Liver (tissue), 9 donors: ENCODE data around the gene C1orf53. TPM values are rescaled to one million over a fixed set of nuclear protein-coding genes. Genes with fewer than 3 reads are reported as not detected.

Source experiments
- DNase-seq: peaks from one replicate; pipeline ENCODE4 v3.0.0-alpha.2; 2017; ENCODE audit warnings: low spot score
- H3K27ac ChIP-seq, 2 donors: one replicate each; pipeline ENCODE4 v1.7.0; 2013; ENCODE audit warnings: inconsistent platforms in 2 of 2, low read length in 2 of 2, control low read depth in 1 of 2, low read depth in 1 of 2, mild to moderate bottlenecking in 1 of 2
- H3K27me3 ChIP-seq, 4 donors: one replicate each; pipeline versions ENCODE4 v1.6.1 to v1.7.0; 2013; ENCODE audit warnings: low read length in 3 of 4, inconsistent platforms in 1 of 4, mild to moderate bottlenecking in 1 of 4, moderate library complexity in 1 of 4; ENCODE audit not compliant: control insufficient read depth in 4 of 4, insufficient read depth in 4 of 4
- H3K36me3 ChIP-seq, 4 donors: one replicate each; pipeline versions ENCODE4 v1.6.1 to v1.7.0; 2013; ENCODE audit warnings: low read length in 3 of 4, mild to moderate bottlenecking in 3 of 4, low read depth in 1 of 4, moderate library complexity in 1 of 4; ENCODE audit not compliant: control insufficient read depth in 4 of 4, insufficient read depth in 3 of 4
- H3K4me1 ChIP-seq, 4 donors: one replicate each; pipeline versions ENCODE4 v1.6.1 to v1.7.0; 2013; ENCODE audit warnings: low read length in 3 of 4, mild to moderate bottlenecking in 3 of 4, moderate library complexity in 1 of 4; ENCODE audit not compliant: control insufficient read depth in 4 of 4, insufficient read depth in 4 of 4
- H3K4me3 ChIP-seq, 3 donors: one replicate each; pipeline versions ENCODE4 v1.6.1 to v1.7.0; 2013; ENCODE audit warnings: low read length in 3 of 3, control low read depth in 1 of 3, low read depth in 1 of 3, mild to moderate bottlenecking in 1 of 3
- H3K9ac ChIP-seq, 2 donors: one replicate each; pipeline ENCODE4 v1.7.0; 2013; ENCODE audit warnings: low read length in 2 of 2, mild to moderate bottlenecking in 2 of 2, moderate library complexity in 2 of 2, control low read depth in 1 of 2, low read depth in 1 of 2
- H3K9me3 ChIP-seq, 4 donors: one replicate each; pipeline versions ENCODE4 v1.6.1 to v1.7.0; 2013; ENCODE audit warnings: low read length in 3 of 4; ENCODE audit not compliant: control insufficient read depth in 4 of 4
- EGR1 ChIP-seq, 2 donors: IDR thresholded peaks; 2 replicates each; pipeline ENCODE4 v1.6.1; 2016 to 2018; ENCODE audit warnings: antibody characterized with exemption in 2 of 2, low read depth in 2 of 2
- FOXA1 ChIP-seq: IDR thresholded peaks from 2 replicates; pipeline ENCODE4 v1.6.1; 2016; ENCODE audit warnings: antibody characterized with exemption
- FOXA2 ChIP-seq: IDR thresholded peaks from 2 replicates; pipeline ENCODE4 v1.6.1; 2016; ENCODE audit warnings: antibody characterized with exemption
- GABPA ChIP-seq, 2 donors: IDR thresholded peaks in 1 of 2; conservative IDR thresholded peaks in 1 of 2; 2 replicates each; pipeline ENCODE4 v1.6.1; 2016; ENCODE audit warnings: antibody characterized with exemption in 2 of 2, mild to moderate bottlenecking in 1 of 2, moderate library complexity in 1 of 2
- HNF4A ChIP-seq, 2 donors: conservative IDR thresholded peaks; 2 replicates each; pipeline ENCODE4 v1.6.1; 2016; ENCODE audit warnings: antibody characterized with exemption in 2 of 2, mild to moderate bottlenecking in 2 of 2
- HNF4G ChIP-seq: IDR thresholded peaks from 2 replicates; pipeline ENCODE4 v1.6.1; 2016; ENCODE audit warnings: antibody characterized with exemption
- JUND ChIP-seq, 2 donors: IDR thresholded peaks; 2 replicates each; pipeline ENCODE4 v1.6.1; 2016; ENCODE audit warnings: antibody characterized with exemption in 2 of 2
- NR2F2 ChIP-seq: IDR thresholded peaks from 2 replicates; pipeline ENCODE4 v1.6.1; 2016; ENCODE audit warnings: antibody characterized with exemption
- RAD21 ChIP-seq, 2 donors: IDR thresholded peaks; 2 replicates each; pipeline ENCODE4 v1.6.1; 2016; ENCODE audit warnings: antibody characterized with exemption in 2 of 2, mild to moderate bottlenecking in 2 of 2
- RXRA ChIP-seq, 2 donors: IDR thresholded peaks; 2 replicates each; pipeline ENCODE4 v1.6.1; 2017 to 2018; ENCODE audit warnings: antibody characterized with exemption in 2 of 2, mild to moderate bottlenecking in 1 of 2
- SP1 ChIP-seq: IDR thresholded peaks from 2 replicates; pipeline ENCODE4 v1.6.1; 2018; ENCODE audit warnings: antibody characterized with exemption, mild to moderate bottlenecking
- TAF1 ChIP-seq: conservative IDR thresholded peaks from 2 replicates; pipeline ENCODE4 v1.6.1; 2016; ENCODE audit warnings: antibody characterized with exemption, mild to moderate bottlenecking
- YY1 ChIP-seq: IDR thresholded peaks from 2 replicates; pipeline ENCODE4 v1.6.1; 2016; ENCODE audit warnings: antibody characterized with exemption, mild to moderate bottlenecking
- ZBTB33 ChIP-seq: IDR thresholded peaks from 2 replicates; pipeline ENCODE4 v1.6.1; 2016; ENCODE audit warnings: antibody characterized with exemption
- WGBS: extraction: QIAGEN DNeasy Blood & Tissue Kit; methylation state at CpG from one replicate; pipeline ENCODE4 v1.1.7; 2013; 5-methylcytosine and 5-hydroxymethylcytosine counted together
- polyA plus RNA-seq, 2 donors: library from polyadenylated mRNA; stranded (reverse) in 1 of 2; unstranded in 1 of 2; fragments of 200-250 nt in 1 of 2; fragments of >200 nt in 1 of 2; fragmentation: Nextera tagmentation in 1 of 2; extraction: Ambion mirVana in 1 of 2; gene quantifications; one replicate each; pipeline versions ENCODE4 v1.2.1 to v1.2.3, GENCODE V29; 2013 to 2015
- total RNA-seq, 2 donors: library from RNA; depleted of rRNA; stranded (reverse); fragments of >200 nt; gene quantifications; one replicate each; pipeline ENCODE4 v1.2.3, GENCODE V29; 2014
- TF ChIP-seq, protein P1 (sequence below): IDR thresholded peaks from 2 replicates; pipeline ENCODE4 v1.6.1; 2016; ENCODE audit warnings: antibody characterized with exemption, mild to moderate bottlenecking
- TF ChIP-seq, protein P2 (sequence below): IDR thresholded peaks from 2 replicates; pipeline ENCODE4 v1.6.1; 2016; ENCODE audit warnings: antibody characterized with exemption
- TF ChIP-seq, protein P3 (sequence below): fragments of 150-350 bp; IDR thresholded peaks from 2 replicates; pipeline ENCODE4 v1.5.1; 2017; ENCODE audit warnings: improper control_type of control experiment, low read depth, low read length; ENCODE audit not compliant: missing input control
- donor health status: healthy.
- donor health status: healthy.
- donor health status: healthy.
- donor health status: healthy.
- donor health status: healthy.

The C1orf53 gene
- total and polyA plus RNA-seq, 4 donors = 5.5 to 20.5 (median 9.5) TPM

GRCh38 chr1:197954718-197955418 is 52.4 kb downstream of the C1orf53 start:
- no peak for TF ChIP-seq EGR1 (IDR thresholded peaks at IDR 0.05; ENCODE audit: low read depth in 2 of 2)
- peak; percentile 85 to 88 for TF ChIP-seq HNF4A (conservative IDR thresholded peaks at IDR 0.05)
- TF ChIP-seq HNF4G = peak; percentile 42
- TF ChIP-seq RXRA (IDR thresholded peaks at IDR 0.05) = peak; percentile 25
- TF ChIP-seq NR2F2 = no peak
- no peak for TF ChIP-seq JUND (IDR thresholded peaks at IDR 0.05)
- no peak for TF ChIP-seq YY1
- TF ChIP-seq RAD21 (IDR thresholded peaks at IDR 0.05) = peak in 1 of 2 donors; percentile 27
- TF ChIP-seq, protein P1, sequence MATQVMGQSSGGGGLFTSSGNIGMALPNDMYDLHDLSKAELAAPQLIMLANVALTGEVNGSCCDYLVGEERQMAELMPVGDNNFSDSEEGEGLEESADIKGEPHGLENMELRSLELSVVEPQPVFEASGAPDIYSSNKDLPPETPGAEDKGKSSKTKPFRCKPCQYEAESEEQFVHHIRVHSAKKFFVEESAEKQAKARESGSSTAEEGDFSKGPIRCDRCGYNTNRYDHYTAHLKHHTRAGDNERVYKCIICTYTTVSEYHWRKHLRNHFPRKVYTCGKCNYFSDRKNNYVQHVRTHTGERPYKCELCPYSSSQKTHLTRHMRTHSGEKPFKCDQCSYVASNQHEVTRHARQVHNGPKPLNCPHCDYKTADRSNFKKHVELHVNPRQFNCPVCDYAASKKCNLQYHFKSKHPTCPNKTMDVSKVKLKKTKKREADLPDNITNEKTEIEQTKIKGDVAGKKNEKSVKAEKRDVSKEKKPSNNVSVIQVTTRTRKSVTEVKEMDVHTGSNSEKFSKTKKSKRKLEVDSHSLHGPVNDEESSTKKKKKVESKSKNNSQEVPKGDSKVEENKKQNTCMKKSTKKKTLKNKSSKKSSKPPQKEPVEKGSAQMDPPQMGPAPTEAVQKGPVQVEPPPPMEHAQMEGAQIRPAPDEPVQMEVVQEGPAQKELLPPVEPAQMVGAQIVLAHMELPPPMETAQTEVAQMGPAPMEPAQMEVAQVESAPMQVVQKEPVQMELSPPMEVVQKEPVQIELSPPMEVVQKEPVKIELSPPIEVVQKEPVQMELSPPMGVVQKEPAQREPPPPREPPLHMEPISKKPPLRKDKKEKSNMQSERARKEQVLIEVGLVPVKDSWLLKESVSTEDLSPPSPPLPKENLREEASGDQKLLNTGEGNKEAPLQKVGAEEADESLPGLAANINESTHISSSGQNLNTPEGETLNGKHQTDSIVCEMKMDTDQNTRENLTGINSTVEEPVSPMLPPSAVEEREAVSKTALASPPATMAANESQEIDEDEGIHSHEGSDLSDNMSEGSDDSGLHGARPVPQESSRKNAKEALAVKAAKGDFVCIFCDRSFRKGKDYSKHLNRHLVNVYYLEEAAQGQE = no peak
- peak; percentile 55 for TF ChIP-seq FOXA2
- TF ChIP-seq, protein P2, sequence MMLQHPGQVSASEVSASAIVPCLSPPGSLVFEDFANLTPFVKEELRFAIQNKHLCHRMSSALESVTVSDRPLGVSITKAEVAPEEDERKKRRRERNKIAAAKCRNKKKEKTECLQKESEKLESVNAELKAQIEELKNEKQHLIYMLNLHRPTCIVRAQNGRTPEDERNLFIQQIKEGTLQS = no peak
- TF ChIP-seq SP1 = peak; percentile 69
- TF ChIP-seq GABPA (IDR thresholded peaks at IDR 0.05 in 1 of 2, conservative IDR thresholded peaks at IDR 0.05 in 1 of 2) = no peak
- Histone ChIP-seq H3K9me3 (no peaks in the 10 kb centered on the region), H3K36me3 (no peaks in the 10 kb centered on the region), H3K4me1 (peaks cover 3 to 22% (median 17%) of the 10 kb centered on the region in 4 donors), H3K4me3 (no peak overlapping the region), H3K9ac (no peak overlapping the region), H3K27ac (peak overlapping the region; percentile 29 to 69), H3K27me3 (no peaks in the 10 kb centered on the region)
- no peak for DNase-seq
- 29% methylated on average over 4 of the region's 4 CpGs for WGBS

- Histone ChIP-seq H3K9ac (peak overlapping the region in 1 of 2 donors; percentile 29), H3K4me3 (no peak overlapping the region), H3K27ac (peak overlapping the region; percentile 71 to 87), H3K4me1 (peaks cover 3 to 22% (median 17%) of the 10 kb centered on the region in 4 donors), H3K27me3 (no peaks in the 10 kb centered on the region), H3K36me3 (no peaks in the 10 kb centered on the region), H3K9me3 (no peaks in the 10 kb centered on the region)
- DNase-seq = no peak
- 26% methylated on average over 4 of the region's 4 CpGs for WGBS
- TF ChIP-seq HNF4G (peak; percentile 62), GABPA (IDR thresholded peaks at IDR 0.05 in 1 of 2, conservative IDR thresholded peaks at IDR 0.05 in 1 of 2) (no peak), HNF4A (conservative IDR thresholded peaks at IDR 0.05) (peak; percentile 81 to 88), TAF1 (peak; percentile 64), RXRA (IDR thresholded peaks at IDR 0.05) (peak in 1 of 2 donors; percentile 32), ZBTB33 (no peak), FOXA1 (no peak), YY1 (peak; percentile 47), SP1 (peak; percentile 93)
- TF ChIP-seq, protein P2 = no peak
- TF ChIP-seq, protein P1 = peak; percentile 44
- TF ChIP-seq, protein P3, sequence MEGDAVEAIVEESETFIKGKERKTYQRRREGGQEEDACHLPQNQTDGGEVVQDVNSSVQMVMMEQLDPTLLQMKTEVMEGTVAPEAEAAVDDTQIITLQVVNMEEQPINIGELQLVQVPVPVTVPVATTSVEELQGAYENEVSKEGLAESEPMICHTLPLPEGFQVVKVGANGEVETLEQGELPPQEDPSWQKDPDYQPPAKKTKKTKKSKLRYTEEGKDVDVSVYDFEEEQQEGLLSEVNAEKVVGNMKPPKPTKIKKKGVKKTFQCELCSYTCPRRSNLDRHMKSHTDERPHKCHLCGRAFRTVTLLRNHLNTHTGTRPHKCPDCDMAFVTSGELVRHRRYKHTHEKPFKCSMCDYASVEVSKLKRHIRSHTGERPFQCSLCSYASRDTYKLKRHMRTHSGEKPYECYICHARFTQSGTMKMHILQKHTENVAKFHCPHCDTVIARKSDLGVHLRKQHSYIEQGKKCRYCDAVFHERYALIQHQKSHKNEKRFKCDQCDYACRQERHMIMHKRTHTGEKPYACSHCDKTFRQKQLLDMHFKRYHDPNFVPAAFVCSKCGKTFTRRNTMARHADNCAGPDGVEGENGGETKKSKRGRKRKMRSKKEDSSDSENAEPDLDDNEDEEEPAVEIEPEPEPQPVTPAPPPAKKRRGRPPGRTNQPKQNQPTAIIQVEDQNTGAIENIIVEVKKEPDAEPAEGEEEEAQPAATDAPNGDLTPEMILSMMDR = no peak
These were observed 53.3 kb downstream of the C1orf53 start for GRCh38 chr1:197955486-197956394.
